Spinal cord (tissue), 10 donors: ENCODE data around the gene CRIM1. TPM values are rescaled to one million over a fixed set of nuclear protein-coding genes. Genes with fewer than 3 reads are reported as not detected.

Experiments
- DNase-seq, 6 donors: peaks; one replicate each; pipeline versions ENCODE4 v3.0.0 to v3.0.0-alpha.2; 2013 to 2015; ENCODE audit warnings: low spot score in 6 of 6, low read depth in 4 of 6
- H3K27ac ChIP-seq: one replicate; pipeline ENCODE4 v1.5.1; 2013; ENCODE audit warnings: low read depth, low read length, control low read depth
- H3K27me3 ChIP-seq: one replicate; pipeline ENCODE4 v1.6.1; 2013; ENCODE audit warnings: low read length; ENCODE audit not compliant: control insufficient read depth, insufficient read depth
- H3K36me3 ChIP-seq: one replicate; pipeline ENCODE4 v1.6.1; 2013; ENCODE audit warnings: low read length; ENCODE audit not compliant: control insufficient read depth, insufficient read depth
- H3K4me1 ChIP-seq: one replicate; pipeline ENCODE4 v1.6.1; 2013; ENCODE audit warnings: low read length; ENCODE audit not compliant: control insufficient read depth, insufficient read depth
- H3K4me3 ChIP-seq: one replicate; pipeline ENCODE4 v1.5.1; 2013; ENCODE audit warnings: low read depth, low read length, control low read depth
- H3K9me3 ChIP-seq: one replicate; pipeline ENCODE4 v1.6.1; 2013; ENCODE audit warnings: low read length; ENCODE audit not compliant: control insufficient read depth, insufficient read depth
- WGBS: methylation state at CpG from one replicate; pipeline ENCODE4 v1.1.5; 2013; ENCODE audit warnings: missing lambda C conversion rate; ENCODE audit not compliant: insufficient coverage; 5-methylcytosine and 5-hydroxymethylcytosine counted together
- polyA plus RNA-seq, 2 donors: library from polyadenylated mRNA; unstranded; fragments of 120-200 nt; gene quantifications; one replicate each; pipeline ENCODE4 v1.2.1, GENCODE V29; 2013; ENCODE audit not compliant: insufficient read length in 2 of 2
- total RNA-seq, 2 donors: library from RNA; depleted of rRNA in 1 of 2; stranded (reverse); fragments of 120-200 nt in 1 of 2; fragments of >200 nt in 1 of 2; gene quantifications; one replicate each; pipeline versions ENCODE4 v1.2.3 to v1.2.4, GENCODE V29; 2013 to 2014
- donor health status: healthy.

CRIM1 gene
- total and polyA plus RNA-seq, 4 donors: 35.9 to 63.5 (median 49.3) TPM

GRCh38 chr2:36425608-36426355 lies 70.2 kb downstream of the CRIM1 start:
- Histone ChIP-seq H3K27me3 (no peaks in the 10 kb centered on the region), H3K4me1 (peaks cover 3% of the 10 kb centered on the region), H3K4me3 (no peak overlapping the region), H3K36me3 (no peaks in the 10 kb centered on the region), H3K27ac (no peak overlapping the region), H3K9me3 (no peaks in the 10 kb centered on the region)
- 89% methylated on average over 1 of the region's 3 CpGs for WGBS
- DNase-seq: no peak

- Histone ChIP-seq H3K4me1 (peaks cover 4% of the 10 kb centered on the region), H3K27me3 (no peaks in the 10 kb centered on the region), H3K9me3 (no peaks in the 10 kb centered on the region), H3K27ac (no peak overlapping the region), H3K4me3 (no peak overlapping the region), H3K36me3 (no peaks in the 10 kb centered on the region)
- no peak for DNase-seq
- WGBS: no CpG with 5 or more reads among the region's 2 CpGs
Observed at GRCh38 chr2:36427790-36428243, 72.2 kb downstream of the CRIM1 start.

- WGBS: 57% methylated on average over 4 of the region's 4 CpGs
- Histone ChIP-seq H3K36me3 (no peaks in the 10 kb centered on the region), H3K27me3 (no peaks in the 10 kb centered on the region), H3K4me3 (no peak overlapping the region), H3K4me1 (peaks cover 10% of the 10 kb centered on the region), H3K9me3 (no peaks in the 10 kb centered on the region), H3K27ac (no peak overlapping the region)
- DNase-seq: no peak
Observed at GRCh38 chr2:36430549-36430948, 75.0 kb downstream of the CRIM1 start.

DNA sequence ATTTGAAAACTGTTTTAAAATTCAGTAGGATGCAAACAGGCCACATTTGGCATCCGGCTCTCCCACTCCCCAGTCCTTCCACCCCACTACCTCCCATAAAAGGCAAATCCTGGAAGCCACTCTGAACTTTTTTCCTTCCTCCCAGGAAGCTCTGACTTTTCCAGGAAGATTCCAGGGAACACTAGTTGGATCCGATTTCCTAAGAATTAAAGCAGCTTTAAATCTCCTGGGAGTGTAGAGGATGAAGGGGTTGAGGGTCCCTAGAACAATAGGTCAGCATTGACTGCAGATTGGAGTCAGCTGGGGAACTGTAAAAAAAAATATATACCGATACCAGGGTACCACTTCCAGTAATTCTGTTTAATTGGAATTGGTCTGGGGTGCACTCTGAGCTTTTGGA lies 76.9 kb downstream of the CRIM1 start:
- H3K9me3 ChIP-seq: no peaks in the 10 kb centered on the region
- H3K36me3 ChIP-seq: no peaks in the 10 kb centered on the region
- H3K27ac ChIP-seq: peak overlapping the region; percentile 15
- no peaks in the 10 kb centered on the region for H3K27me3 ChIP-seq
- no CpG with 5 or more reads among the region's 3 CpGs for WGBS
- peaks cover 10% of the 10 kb centered on the region for H3K4me1 ChIP-seq
- no peak for DNase-seq
- H3K4me3 ChIP-seq: no peak overlapping the region

DNA sequence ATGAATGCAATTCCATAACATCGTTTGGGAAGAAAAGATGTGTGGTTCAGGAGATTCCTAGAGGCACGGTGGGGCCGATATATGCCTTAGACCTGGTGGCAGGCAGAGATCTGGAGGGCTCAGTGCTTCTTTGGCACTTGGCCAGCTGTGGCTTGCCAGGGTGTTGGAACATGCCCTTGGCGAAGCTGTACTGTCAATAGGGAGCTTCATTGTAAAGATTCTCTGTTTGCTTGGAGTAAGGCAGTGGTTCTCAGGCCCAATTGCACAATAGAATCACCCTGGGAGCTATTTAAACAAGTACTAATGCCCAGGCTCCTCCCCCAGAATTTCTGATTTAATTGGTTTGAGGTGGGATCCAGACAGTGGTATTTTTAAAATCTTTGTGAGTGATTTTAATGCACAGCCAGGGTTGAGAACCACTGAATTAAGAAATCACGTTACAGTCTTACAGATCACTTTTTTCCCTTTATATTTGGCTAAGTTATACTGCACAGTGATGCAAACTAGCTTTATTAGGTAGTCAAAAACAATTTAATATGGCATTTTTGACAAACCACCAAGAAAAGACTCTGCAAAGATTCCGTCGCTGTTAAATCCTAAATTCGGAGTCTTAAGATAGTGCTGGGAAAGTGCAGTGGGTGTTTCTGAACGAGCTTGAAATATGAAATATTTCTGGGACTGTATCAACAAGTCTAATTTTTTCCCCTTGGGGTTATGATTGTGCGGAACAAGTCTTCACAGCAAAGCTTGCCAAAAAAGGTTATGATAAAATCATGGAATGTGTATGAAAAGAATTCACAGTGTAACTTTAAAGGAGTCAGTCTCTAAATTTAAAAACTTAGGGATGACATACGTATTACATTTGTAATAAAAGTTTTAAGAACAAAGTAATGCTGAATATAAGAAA lies 78.0 kb downstream of the CRIM1 start:
- Histone ChIP-seq H3K27me3 (no peaks in the 10 kb centered on the region), H3K27ac (no peak overlapping the region), H3K4me1 (peaks cover 10% of the 10 kb centered on the region), H3K36me3 (no peaks in the 10 kb centered on the region), H3K9me3 (no peaks in the 10 kb centered on the region), H3K4me3 (no peak overlapping the region)
- WGBS: 56% methylated on average over 6 of the region's 11 CpGs
- DNase-seq: peak in 2 of 6 donors; percentile 81 to 83

DNA sequence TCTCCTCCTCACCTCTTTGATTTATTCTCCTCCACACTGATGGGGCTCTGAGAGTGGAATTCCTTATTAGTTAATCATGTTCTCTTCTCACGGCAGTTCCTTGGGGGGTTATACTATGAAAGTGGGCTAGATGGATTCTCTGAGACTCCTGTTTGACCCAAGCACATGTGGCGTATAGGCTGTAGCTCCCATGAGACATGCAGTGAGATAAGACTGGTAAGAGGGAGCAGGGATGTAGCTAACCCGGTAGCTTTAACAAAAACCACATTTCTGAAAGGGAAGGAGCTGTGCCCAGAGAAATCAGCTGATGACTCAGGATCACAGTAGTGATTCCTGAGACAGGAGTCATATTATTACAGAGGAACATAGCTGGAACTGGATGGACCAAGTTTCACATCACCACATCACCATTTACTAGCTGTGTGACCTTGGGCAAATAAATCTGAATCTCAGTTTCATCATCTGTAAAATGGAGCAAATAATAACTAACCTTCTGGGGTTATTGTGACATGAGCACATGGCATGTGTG lies 82.9 kb downstream of the CRIM1 start:
- 60% methylated on average over 1 of the region's 3 CpGs for WGBS
- Histone ChIP-seq H3K4me1 (no peaks in the 10 kb centered on the region), H3K9me3 (no peaks in the 10 kb centered on the region), H3K27ac (no peak overlapping the region), H3K27me3 (no peaks in the 10 kb centered on the region), H3K4me3 (no peak overlapping the region), H3K36me3 (peaks cover 4% of the 10 kb centered on the region)
- no peak for DNase-seq

DNA sequence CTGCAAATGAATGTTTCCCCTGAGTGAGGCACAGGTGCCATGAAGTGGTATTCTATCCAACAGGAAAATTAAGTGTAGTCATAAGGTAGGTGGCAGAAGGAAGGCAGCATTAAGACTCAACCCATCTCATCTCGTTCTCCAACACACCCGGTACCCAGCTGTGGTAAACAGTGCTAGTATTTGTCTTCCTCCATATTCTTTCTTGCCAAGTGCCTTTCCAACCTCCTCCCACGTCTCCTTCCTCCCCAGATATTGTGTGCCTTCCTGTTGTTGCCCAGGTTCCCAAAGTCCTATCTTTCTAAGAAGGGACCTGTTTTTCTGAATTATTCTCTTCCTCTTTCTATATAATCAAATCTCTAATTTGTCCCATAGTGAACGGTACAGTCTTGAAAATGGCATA lies 83.5 kb downstream of the CRIM1 start:
- Histone ChIP-seq H3K9me3 (no peaks in the 10 kb centered on the region), H3K27me3 (no peaks in the 10 kb centered on the region), H3K4me3 (no peak overlapping the region), H3K36me3 (peaks cover 4% of the 10 kb centered on the region), H3K4me1 (no peaks in the 10 kb centered on the region), H3K27ac (no peak overlapping the region)
- WGBS: 70% methylated on average over 4 of the region's 4 CpGs
- DNase-seq: no peak

DNA sequence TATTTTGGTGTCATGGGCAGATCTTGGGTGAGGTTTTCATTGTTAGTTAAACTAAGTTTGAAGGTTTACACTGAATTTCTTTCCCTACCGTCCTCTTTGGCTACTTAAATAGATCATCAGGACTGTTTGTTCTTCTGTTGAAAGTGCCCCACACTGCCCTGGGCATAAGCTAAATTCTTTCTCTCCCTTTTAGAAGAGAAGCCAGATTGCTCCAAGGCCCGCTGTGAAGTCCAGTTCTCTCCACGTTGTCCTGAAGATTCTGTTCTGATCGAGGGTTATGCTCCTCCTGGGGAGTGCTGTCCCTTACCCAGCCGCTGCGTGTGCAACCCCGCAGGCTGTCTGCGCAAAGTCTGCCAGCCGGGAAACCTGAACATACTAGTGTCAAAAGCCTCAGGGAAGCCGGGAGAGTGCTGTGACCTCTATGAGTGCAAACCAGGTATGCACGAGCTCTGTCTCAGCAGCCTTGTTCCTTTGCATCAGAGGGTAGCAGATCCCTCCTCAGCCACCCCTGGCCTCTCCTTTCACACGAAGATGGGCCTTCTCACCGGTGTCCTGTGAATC lies 85.6 kb downstream of the CRIM1 start:
- no peaks in the 10 kb centered on the region for H3K9me3 ChIP-seq
- DNase-seq: no peak
- peaks cover 4% of the 10 kb centered on the region for H3K36me3 ChIP-seq
- H3K4me1 ChIP-seq: no peaks in the 10 kb centered on the region
- WGBS: 90% methylated on average over 12 of the region's 13 CpGs
- no peak overlapping the region for H3K4me3 ChIP-seq
- no peak overlapping the region for H3K27ac ChIP-seq
- no peaks in the 10 kb centered on the region for H3K27me3 ChIP-seq

- H3K36me3 ChIP-seq: peaks cover 4% of the 10 kb centered on the region
- H3K4me1 ChIP-seq: no peaks in the 10 kb centered on the region
- no peaks in the 10 kb centered on the region for H3K9me3 ChIP-seq
- H3K27me3 ChIP-seq: no peaks in the 10 kb centered on the region
- H3K27ac ChIP-seq: no peak overlapping the region
- DNase-seq: no peak
- WGBS: 40% methylated on average over 2 of the region's 6 CpGs
- H3K4me3 ChIP-seq: no peak overlapping the region
Observed at GRCh38 chr2:36441816-36442215, 86.2 kb downstream of the CRIM1 start.
